CD4-positive, alpha-beta T cell treated with Interleukin-10 for 1 hour (primary cell): Measurements from ENCODE around the gene MXD3.
"Not testable (repeated sequence)": the region's sequence is repeated elsewhere in the genome, so short reads cannot be mapped to it uniquely, and the experiment has no call there.

Source experiments
- DNase-seq: peaks from one replicate; pipeline ENCODE4 v3.0.0-alpha.2; 2020

The MXD3 gene

DNA sequence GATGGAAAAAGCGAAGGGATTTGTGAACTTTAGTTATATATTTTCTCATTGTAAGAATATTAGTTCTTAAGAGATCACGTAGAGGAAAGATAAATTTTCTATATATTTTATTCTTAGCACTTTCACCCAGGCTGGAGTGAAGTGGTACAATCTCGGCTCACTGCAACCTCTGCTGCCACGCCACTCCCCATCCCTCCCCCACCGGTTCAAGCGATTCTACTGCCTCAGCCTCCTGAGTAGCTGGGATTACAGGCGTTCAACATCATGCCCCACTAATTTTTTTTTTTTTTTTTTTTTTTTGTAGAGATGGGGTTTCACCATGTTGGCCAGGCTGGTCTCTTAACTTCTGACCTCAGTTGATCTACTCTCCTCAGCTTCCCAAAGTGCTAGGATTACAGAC, 50.7 kb downstream of the MXD3 start:
- DNase-seq: no peak

DNA sequence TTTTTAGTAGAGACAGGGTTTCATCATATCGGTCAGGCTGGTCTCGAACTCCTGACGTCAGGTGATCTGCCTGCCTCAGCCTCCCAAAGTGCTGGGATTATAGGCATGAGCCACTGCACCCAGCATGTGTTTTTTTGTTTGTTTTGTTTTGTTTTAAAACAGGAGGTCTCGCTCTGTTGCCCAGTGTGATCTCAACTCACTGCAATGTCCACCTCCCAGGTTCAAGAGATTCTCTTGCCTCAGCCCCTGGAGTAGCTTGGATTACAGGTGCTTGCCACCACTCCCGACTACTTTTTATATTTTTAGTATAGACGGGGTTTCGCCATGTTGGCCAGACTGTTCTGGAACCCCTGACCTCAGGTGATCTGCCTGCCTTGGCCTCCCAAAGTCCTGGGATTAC, 53.0 kb downstream of the MXD3 start:
- DNase-seq: not testable (repeated sequence)
